Measurements from ENCODE around the gene SLC12A5. TPM values are rescaled to one million over a fixed set of nuclear protein-coding genes. Genes with fewer than 3 reads are reported as not detected.

Gene SLC12A5
- polyA plus RNA-seq, 6 donors from 2014 or later: not detected

DNA sequence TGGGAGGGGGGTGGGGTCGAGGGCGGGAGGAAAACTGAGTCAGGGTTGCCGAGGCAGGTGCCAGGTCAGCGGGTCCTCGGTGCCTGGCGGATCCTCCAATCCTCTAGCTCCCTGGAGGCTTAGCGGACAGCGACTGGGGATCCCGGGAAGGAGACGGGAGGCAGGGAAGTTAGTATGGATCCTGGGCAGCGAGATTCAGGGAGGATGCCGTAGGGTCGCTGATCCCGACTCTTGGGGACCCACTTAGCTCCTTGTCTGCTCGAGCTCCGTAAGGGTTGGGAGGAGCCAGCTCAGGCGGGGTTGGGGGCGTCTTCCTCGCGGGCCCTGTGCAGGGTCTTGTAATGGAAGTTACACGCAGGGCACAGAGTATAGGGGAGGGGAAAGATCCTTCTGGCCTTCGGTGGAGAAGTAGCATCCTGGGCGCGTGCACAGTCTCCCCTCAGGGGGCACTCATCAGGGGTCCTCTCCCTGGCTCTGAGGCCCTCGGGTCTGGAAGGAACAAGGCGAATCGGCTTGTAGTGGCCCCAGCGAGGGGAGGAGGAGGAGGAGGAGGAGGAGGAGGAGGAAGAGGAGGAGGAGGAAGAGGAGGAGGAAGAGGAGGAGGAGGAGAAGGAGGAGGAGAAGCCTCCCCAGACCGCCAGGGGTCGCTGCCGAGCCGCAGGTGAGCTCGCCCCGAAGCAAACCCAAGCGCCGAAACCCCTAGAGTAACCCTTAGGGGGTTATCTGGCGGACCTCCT is 6.4 kb upstream of the SLC12A5 start:
- ATAC-seq (ENCODE audit: low read depth in 2 of 2): peak; percentile 65 to 76
- Mint-ChIP-seq H3K27me3 (peaks cover 51 to 79% (median 72%) of the 10 kb centered on the region in 3 donors), H3K27ac (peak overlapping the region in 2 of 6 donors; percentile 24 to 73), H3K36me3 (no peaks in the 10 kb centered on the region), H3K9me3 (peaks cover 0 to 3% (median 0%) of the 10 kb centered on the region in 7 donors), H3K4me1 (peaks cover 24 to 29% (median 25%) of the 10 kb centered on the region in 3 donors), H3K4me3 (peak overlapping the region; percentile 15 to 87 (median 68))
- peak; percentile 71 for DNase-seq

DNA sequence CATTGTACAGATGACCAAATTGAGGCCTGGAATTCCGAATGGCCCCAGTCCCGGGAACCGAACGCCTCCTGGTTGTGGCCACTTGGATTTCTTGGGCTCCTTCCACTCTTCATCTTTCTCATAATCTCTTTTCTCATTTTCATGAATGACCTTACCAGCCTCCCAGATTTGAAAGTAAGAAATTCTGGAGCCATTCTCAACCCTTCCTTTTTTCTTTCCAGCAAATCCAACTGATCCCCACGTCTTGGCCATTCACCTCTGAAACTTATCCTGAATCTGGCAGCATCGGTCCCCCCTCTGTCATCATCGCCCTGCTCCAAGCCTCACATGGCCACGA is 5.9 kb upstream of the SLC12A5 start:
- Mint-ChIP-seq H3K4me1 (peaks cover 24 to 29% (median 25%) of the 10 kb centered on the region in 3 donors), H3K9me3 (peaks cover 0 to 3% (median 0%) of the 10 kb centered on the region in 7 donors), H3K27me3 (peaks cover 53 to 79% (median 72%) of the 10 kb centered on the region in 3 donors), H3K27ac (peak overlapping the region in 1 of 6 donors; percentile 64), H3K36me3 (no peaks in the 10 kb centered on the region), H3K4me3 (peak overlapping the region in 5 of 8 donors; percentile 45 to 87 (median 75))
- DNase-seq (no peak), ATAC-seq (ENCODE audit: low read depth in 2 of 2) (no peak)

DNA sequence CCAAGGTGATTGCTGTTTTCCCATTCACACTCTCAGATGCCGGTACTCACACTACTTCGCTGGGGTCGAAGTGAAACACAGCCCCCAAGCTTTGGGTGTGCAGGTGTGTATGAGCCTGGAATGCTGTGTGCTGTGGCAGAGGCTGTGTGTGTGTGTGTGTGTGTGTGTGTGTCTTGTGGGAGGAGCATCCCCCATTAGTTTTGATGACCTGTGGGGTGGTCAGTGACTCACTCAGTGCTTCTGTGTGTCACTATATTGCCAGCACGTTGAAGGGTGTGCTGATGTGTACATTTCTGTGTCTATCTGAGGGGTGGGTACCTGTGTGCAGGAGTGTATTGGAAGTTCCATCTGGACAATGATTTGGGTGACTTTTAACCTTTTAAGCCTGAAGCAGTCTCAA is 5.0 kb upstream of the SLC12A5 start:
- Mint-ChIP-seq H3K27me3 (peaks cover 48 to 79% (median 71%) of the 10 kb centered on the region in 3 donors), H3K27ac (peak overlapping the region in 1 of 6 donors; percentile 9), H3K9me3 (peaks cover 0 to 3% (median 0%) of the 10 kb centered on the region in 7 donors), H3K4me3 (peak overlapping the region in 2 of 8 donors; percentile 15 to 45), H3K4me1 (peaks cover 24 to 29% (median 25%) of the 10 kb centered on the region in 3 donors), H3K36me3 (no peaks in the 10 kb centered on the region)
- DNase-seq (no peak), ATAC-seq (ENCODE audit: low read depth in 2 of 2) (no peak)

DNA sequence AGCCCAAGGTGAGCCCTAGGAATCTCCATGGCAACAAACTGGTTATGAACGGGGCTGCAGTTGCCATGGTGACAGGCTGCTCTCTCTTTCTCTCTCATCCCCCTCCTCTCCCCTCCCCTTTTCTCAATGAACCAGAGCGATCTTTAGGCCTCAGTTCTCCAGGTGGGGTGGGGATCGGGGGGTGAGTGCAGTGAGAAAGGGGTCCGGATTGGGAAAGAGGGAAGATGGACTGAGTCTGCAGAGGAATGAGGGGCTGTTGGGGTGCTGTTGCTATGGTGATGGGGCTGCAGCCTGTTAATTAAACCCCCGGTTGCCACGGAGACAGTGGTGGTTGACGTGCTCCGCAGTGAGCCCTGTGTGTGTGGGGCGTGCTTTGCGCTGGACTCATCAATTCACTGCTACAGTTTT is 3.6 kb upstream of the SLC12A5 start:
- no peak overlapping the region for H3K4me3 Mint-ChIP-seq
- ATAC-seq (ENCODE audit: low read depth in 2 of 2) (no peak), DNase-seq (no peak)
- H3K36me3 Mint-ChIP-seq: no peaks in the 10 kb centered on the region
- no peak overlapping the region for H3K27ac Mint-ChIP-seq
- peaks cover 23 to 27% (median 25%) of the 10 kb centered on the region in 3 donors for H3K4me1 Mint-ChIP-seq
- H3K9me3 Mint-ChIP-seq: peaks cover 0 to 3% (median 0%) of the 10 kb centered on the region in 7 donors
- H3K27me3 Mint-ChIP-seq: peaks cover 48 to 93% (median 75%) of the 10 kb centered on the region in 3 donors

DNA sequence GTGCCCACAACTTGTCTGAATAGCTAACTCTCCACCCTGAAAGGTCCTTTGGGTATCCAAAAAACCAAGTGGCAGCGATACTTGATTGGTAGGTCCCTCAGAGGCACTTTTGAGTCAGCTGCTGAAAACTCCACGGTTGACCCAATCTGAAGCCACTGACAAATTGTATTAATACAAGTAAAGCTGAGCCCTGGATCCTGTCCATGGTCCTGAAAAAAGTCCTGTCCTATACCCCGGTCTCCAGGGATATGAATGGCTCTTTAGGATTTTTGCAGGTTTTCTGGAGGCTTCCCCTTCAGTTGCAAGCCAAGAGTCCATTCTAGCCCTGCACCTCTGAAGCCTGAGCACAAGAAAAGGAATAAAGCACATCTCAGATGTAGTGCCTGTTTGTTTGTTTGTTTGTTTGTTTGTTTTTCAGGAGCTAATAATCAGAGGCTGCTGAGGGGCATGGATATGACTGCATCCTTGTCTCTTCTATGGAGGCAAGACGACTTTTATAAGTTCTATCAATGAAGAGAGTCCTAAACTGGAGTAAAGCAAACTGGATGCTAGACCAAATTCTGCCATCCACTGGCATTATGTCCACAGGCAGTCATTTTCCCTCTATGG is 1.7 kb upstream of the SLC12A5 start:
- Mint-ChIP-seq H3K4me1 (peaks cover 5 to 13% (median 10%) of the 10 kb centered on the region in 3 donors), H3K9me3 (no peaks in the 10 kb centered on the region), H3K27ac (no peak overlapping the region), H3K36me3 (no peaks in the 10 kb centered on the region), H3K27me3 (peaks cover 45 to 91% (median 70%) of the 10 kb centered on the region in 3 donors), H3K4me3 (no peak overlapping the region)
- no peak for DNase-seq
- ATAC-seq (ENCODE audit: low read depth in 2 of 2): no peak

DNA sequence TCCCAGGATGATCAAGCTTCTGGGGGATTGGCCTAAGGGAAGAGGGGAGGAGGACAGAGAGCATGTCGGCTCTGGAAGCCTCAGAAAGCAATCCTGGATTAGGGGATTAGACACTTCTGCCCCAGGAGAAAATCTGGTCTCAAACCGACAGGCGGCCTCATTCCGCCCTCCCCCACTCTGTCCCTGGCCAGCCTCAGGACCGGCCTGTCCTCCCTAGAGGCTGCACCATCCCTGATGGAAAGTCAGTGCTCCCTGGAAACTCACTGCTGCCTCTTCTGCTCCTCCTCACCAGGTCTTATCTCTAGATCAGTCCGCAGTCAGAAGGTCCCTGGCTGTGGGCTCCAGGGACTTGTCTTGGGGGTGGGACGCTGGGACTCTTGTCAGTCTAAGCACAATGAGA is 905 bp upstream of the SLC12A5 start:
- DNase-seq (no peak), ATAC-seq (ENCODE audit: low read depth in 2 of 2) (no peak)
- no peaks in the 10 kb centered on the region for H3K36me3 Mint-ChIP-seq
- H3K27ac Mint-ChIP-seq: no peak overlapping the region
- peaks cover 0 to 8% (median 5%) of the 10 kb centered on the region in 3 donors for H3K4me1 Mint-ChIP-seq
- H3K9me3 Mint-ChIP-seq: no peaks in the 10 kb centered on the region
- H3K27me3 Mint-ChIP-seq: peaks cover 50 to 94% (median 75%) of the 10 kb centered on the region in 3 donors
- H3K4me3 Mint-ChIP-seq: peak overlapping the region in 1 of 8 donors; percentile 42

DNA sequence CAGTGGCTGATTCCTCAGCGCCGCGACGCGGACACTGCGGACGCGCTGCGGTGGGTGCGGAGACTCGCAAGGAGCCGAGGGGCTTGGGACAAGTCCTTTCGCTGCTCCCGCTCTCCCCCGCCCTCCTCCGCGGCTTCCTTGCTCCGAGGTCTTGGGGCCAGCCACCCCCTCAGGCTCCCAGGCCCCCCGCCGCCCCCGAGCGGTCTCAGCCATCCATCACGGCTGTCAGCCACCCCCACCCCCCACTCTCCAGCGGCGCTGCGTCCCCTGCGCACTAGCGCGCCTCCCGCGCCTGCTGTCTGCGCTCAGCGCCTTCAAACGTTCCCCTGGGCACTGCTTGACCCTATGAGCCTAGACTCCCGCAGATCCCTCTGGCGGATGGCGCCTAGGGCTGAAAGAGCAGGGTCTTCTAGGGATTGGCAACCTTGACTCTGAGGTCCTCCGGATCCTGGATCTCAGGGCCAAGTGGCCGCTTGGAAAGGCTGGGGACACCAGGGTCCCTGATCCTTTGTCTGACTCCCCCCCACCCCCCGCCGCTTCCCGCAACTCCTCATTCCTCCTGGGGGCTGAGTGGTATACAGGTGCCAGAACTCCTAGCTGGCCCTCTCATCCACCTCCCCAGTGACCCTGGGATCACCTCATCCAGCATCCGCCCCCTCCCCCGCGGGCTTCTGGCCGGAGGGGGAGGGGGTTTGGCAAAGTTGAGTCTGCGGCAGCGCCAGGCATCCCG is 1.4 kb downstream of the SLC12A5 start:
- peaks cover 0 to 3% (median 0%) of the 10 kb centered on the region in 7 donors for H3K9me3 Mint-ChIP-seq
- ATAC-seq (ENCODE audit: low read depth in 2 of 2) (no peak), DNase-seq (no peak)
- H3K27ac Mint-ChIP-seq: peak overlapping the region in 2 of 6 donors; percentile 15 to 42
- H3K27me3 Mint-ChIP-seq: peaks cover 51 to 94% (median 75%) of the 10 kb centered on the region in 3 donors
- H3K36me3 Mint-ChIP-seq: peaks cover 0 to 6% of the 10 kb centered on the region in 2 donors
- H3K4me3 Mint-ChIP-seq: peak overlapping the region in 1 of 8 donors; percentile 15
- peaks cover 0 to 3% (median 0%) of the 10 kb centered on the region in 3 donors for H3K4me1 Mint-ChIP-seq

DNA sequence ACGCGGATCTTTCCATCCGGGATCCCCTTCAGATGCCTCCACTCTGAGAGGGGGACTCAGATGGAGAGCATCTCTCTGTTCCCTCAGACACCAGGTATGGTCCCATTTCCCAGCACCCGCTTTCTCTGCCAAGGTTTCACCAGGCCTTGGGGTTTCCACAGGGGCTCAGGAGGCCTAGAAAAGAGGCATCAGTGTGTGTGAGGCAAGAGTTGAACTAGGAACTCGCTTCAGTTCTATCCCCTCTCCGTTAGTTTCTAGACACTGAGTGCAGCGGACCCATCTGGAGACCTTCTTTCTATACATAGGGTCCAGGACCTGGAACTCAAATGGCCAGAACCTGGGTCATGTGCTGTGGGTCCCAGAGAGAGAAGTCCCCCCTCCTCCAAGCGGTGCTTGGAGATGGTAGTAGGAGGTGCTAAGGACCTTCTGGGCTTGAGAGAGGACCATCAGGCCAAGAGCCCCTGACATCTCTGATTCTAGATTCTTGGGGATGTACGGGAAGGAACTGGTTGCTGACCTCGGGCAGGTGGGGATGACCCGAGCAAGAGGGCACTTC is 2.1 kb downstream of the SLC12A5 start:
- DNase-seq (no peak), ATAC-seq (ENCODE audit: low read depth in 2 of 2) (no peak)
- peaks cover 51 to 94% (median 72%) of the 10 kb centered on the region in 3 donors for H3K27me3 Mint-ChIP-seq
- no peak overlapping the region for H3K4me3 Mint-ChIP-seq
- peaks cover 0 to 3% (median 0%) of the 10 kb centered on the region in 7 donors for H3K9me3 Mint-ChIP-seq
- peaks cover 0 to 8% of the 10 kb centered on the region in 2 donors for H3K36me3 Mint-ChIP-seq
- H3K27ac Mint-ChIP-seq: peak overlapping the region in 1 of 6 donors; percentile 15
- H3K4me1 Mint-ChIP-seq: peaks cover 0 to 3% (median 0%) of the 10 kb centered on the region in 3 donors

DNA sequence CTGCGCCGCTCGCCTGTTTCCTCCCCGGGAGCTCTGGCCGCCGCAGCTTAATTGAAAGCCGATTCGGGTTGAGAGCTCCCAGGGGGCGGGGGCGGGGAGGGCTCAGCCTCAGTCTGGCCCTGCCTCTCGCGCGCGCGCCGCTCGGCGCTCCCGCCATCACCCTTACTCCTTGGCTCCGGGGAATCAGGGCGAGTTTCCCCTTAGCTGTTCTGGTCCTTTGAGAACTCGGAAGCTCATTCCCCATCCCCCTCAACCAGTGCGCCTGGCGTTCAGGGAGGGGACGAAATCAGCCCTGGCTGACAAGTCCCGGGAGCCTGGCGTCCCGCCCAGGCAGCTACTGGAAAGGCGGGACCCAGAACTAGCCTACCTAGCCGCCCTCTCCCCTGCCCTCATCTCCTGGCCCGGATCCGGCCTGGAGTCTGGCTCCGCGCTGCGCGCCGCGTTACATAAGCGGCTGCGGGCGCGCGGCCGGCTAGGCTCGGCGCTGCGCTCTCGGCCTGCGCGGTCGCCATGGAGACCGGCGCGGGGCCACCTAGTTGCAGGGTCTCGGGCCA is 2.8 kb downstream of the SLC12A5 start:
- Mint-ChIP-seq H3K4me3 (peak overlapping the region in 1 of 8 donors; percentile 55), H3K27ac (no peak overlapping the region), H3K27me3 (peaks cover 47 to 95% (median 65%) of the 10 kb centered on the region in 3 donors), H3K4me1 (peaks cover 0 to 3% (median 0%) of the 10 kb centered on the region in 3 donors), H3K9me3 (peaks cover 0 to 3% (median 0%) of the 10 kb centered on the region in 7 donors), H3K36me3 (peaks cover 0 to 8% of the 10 kb centered on the region in 2 donors)
- no peak for ATAC-seq (ENCODE audit: low read depth in 2 of 2)
- DNase-seq: no peak

DNA sequence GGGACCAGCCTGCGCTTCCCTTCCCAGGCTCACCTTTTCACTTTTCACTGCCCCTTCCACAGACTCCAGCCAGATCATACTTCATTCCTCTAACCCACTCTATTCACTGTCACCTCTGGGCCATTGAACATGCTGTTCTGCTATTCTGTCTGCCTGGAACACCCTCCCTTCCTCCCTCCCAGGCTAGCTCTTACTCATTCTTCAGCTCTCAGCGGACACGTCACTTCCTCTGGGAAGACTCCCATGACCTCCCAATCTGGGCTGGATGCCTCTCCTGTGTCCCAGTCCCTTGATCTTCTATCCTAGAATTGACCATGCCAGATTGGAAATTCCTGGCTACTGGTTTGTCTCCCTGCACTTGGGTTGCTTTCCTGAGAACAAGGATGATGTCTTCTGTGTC is 5.0 kb downstream of the SLC12A5 start:
- ATAC-seq (ENCODE audit: low read depth in 2 of 2) (no peak), DNase-seq (no peak)
- Mint-ChIP-seq H3K9me3 (peaks cover 0 to 3% (median 0%) of the 10 kb centered on the region in 7 donors), H3K27ac (no peak overlapping the region), H3K4me3 (no peak overlapping the region), H3K27me3 (peaks cover 45 to 95% (median 55%) of the 10 kb centered on the region in 3 donors), H3K4me1 (peaks cover 0 to 3% (median 0%) of the 10 kb centered on the region in 3 donors), H3K36me3 (peaks cover 0 to 8% of the 10 kb centered on the region in 2 donors)

DNA sequence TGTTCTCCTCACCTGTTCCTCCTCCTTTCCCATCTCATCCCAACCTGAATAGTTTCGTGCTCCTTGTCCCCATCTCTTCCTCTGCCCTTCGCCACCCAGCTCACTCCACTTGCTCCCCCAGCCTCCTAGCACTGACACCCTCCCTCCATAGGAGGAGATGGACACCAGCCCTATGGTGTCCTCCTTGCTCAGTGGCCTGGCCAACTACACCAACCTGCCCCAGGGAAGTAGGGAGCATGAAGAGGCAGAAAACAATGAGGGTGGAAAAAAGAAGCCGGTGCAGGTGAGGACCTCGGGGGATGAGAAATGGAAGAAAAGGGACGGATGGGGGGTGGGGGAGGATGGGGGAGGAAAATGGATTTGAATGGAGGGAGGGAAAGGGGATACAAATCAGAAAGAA is 6.2 kb downstream of the SLC12A5 start:
- H3K27me3 Mint-ChIP-seq: peaks cover 47 to 84% (median 53%) of the 10 kb centered on the region in 3 donors
- H3K36me3 Mint-ChIP-seq: peaks cover 0 to 8% of the 10 kb centered on the region in 2 donors
- no peak for ATAC-seq (ENCODE audit: low read depth in 2 of 2)
- peaks cover 0 to 3% (median 0%) of the 10 kb centered on the region in 3 donors for H3K4me1 Mint-ChIP-seq
- H3K27ac Mint-ChIP-seq: no peak overlapping the region
- DNase-seq: no peak
- peak overlapping the region in 1 of 8 donors; percentile 35 for H3K4me3 Mint-ChIP-seq
- peaks cover 0 to 3% (median 0%) of the 10 kb centered on the region in 7 donors for H3K9me3 Mint-ChIP-seq

DNA sequence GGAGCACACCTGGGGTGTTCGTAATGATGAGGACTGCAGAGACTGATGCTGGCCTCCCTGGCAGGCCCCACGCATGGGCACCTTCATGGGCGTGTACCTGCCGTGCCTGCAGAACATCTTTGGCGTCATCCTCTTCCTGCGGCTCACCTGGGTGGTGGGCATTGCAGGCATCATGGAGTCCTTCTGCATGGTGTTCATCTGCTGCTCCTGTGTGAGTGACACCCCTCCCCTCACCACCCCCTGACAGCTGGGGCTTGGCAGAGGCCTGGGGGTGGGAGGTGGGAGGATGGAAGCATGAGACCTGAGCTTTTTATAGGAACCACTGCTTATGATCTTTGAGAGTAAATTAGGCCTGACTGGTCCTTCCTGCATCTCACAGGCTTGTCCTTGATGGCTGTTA is 6.7 kb downstream of the SLC12A5 start:
- Mint-ChIP-seq H3K4me1 (peaks cover 0 to 3% (median 0%) of the 10 kb centered on the region in 3 donors), H3K27me3 (peaks cover 52 to 84% (median 53%) of the 10 kb centered on the region in 3 donors), H3K36me3 (peaks cover 0 to 8% of the 10 kb centered on the region in 2 donors), H3K27ac (no peak overlapping the region), H3K4me3 (no peak overlapping the region), H3K9me3 (peaks cover 0 to 3% (median 0%) of the 10 kb centered on the region in 7 donors)
- ATAC-seq (ENCODE audit: low read depth in 2 of 2): no peak
- DNase-seq: no peak

Measured in naive B cell (primary cell).